SH-SY5Y (cell line): Measurements from ENCODE around the gene SORD.

Experiments
- GATA2 ChIP-seq: IDR thresholded peaks from 2 replicates; pipeline ENCODE4 v1.6.1; 2011; ENCODE audit warnings: mild to moderate bottlenecking, low read depth, low read length
- GATA3 ChIP-seq: IDR thresholded peaks from 2 replicates; pipeline ENCODE4 v1.6.1; 2011; ENCODE audit warnings: low read depth, mild to moderate bottlenecking, low read length, moderate library complexity

GRCh38 chr15:45091576-45091975, 68.6 kb downstream of the SORD start:
- TF ChIP-seq GATA2 (no peak), GATA3 (no peak)
